HG03039 (cell line): ENCODE results near the gene ITLN2.
"Not testable (repeated sequence)": the region's sequence is repeated elsewhere in the genome, so short reads cannot be mapped to it uniquely, and the experiment has no call there.

Source experiments
- ATAC-seq: cut with Tn5 transposase; IDR thresholded peaks from one replicate; pipeline ENCODE4 v1.9.1; 2021; ENCODE audit warnings: mild to moderate bottlenecking, moderate library complexity; ENCODE audit not compliant: unreplicated experiment

Gene ITLN2

GRCh38 chr1:160910170-160910750, 44.3 kb downstream of the ITLN2 start:
- no peak for ATAC-seq

DNA sequence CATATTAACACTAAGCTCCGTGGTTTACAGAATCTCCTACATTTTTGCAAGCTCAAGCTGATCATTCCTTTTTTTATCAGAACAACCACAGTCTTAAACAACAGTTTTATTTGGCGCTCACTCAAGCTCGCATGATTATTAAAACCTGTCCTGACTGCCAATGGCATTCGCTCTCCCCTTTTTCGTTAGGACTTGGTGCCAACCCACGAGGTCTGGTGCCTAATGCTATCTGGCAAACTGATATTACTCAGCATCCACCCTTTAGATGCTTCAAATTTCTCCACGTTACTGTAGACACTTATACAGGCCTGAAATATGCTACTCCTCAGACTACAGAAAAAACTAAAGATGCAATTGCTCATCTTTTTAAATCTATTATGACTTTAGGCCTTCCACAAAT, 46.6 kb downstream of the ITLN2 start:
- ATAC-seq, result no peak

DNA sequence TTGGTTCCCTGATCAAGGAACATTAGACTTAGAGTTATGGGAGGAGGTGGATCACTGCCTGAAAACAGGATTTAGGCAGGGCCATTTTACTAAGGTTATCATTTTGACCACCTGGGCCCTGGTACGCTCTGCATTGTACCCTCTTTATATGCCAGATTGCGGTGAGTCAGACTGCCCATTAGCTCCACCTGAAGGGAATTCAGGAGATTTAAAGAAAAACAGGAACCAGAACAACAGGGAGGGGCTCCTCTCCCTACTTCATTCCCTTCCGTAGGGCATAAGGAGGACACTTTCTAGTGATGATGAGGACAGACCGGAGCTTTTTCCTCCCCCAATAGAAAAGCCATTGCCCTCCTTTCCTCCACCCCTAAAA, 49.0 kb downstream of the ITLN2 start:
- ATAC-seq, result no peak

DNA sequence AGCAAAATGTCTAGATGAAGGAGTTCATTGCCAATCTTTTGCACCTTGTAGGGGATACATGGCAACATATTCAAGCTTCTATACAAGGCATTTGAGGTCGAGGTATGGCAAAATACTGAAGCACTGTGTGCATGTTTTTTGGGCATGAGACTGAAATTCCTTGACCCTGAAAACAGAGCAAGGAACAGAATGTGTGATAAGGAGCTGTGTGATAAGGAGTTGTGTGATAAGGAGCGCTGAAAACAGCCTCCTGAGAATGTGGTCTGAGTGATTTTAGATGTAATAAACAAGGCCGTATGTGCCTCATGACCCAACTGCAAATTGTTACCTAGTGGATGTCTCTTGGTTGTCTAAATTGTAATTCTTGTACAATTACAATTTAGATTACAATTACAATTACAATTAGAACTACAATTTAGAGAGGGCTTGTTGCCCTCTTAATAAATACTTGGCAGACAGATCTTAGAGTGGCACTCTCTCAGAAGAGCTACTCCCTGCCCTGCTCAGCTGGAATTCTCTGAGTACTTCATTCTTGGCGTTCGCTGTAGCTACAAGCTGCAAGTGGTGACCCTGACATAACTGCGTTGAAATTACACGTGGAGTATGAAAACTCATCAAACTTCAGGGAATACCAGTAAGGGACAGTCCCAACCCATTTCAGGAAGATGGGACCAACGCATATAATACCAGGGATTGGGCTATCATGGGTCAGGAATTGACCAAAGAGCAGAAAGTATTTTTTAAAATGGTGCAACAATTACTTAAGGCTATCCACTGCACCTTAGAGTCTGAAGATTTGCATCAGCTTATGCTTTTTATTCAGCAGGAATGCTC, 49.6 kb downstream of the ITLN2 start:
- no peak for ATAC-seq

DNA sequence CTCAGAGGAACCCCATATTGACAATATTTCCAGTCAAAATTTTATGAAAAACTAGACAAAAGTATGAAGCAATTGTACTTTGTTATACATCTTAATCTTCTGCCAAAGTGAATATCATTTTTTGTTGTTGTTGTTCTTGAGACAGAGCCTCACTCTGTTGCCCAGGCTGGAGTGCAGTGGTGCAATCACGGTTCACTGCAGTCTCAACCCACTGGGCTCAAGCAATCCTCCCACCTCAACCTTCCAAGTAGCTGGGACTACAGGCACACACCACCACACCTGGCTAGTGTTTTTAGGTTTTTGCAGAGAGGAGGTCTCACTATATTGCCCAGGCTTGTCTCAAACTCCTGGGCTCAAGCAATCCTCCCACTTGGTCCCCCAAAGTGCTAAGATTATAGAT, 52.4 kb downstream of the ITLN2 start:
- ATAC-seq, result not testable (repeated sequence)

GRCh38 chr1:160901768-160902167, 52.8 kb downstream of the ITLN2 start:
- ATAC-seq, result no peak

DNA sequence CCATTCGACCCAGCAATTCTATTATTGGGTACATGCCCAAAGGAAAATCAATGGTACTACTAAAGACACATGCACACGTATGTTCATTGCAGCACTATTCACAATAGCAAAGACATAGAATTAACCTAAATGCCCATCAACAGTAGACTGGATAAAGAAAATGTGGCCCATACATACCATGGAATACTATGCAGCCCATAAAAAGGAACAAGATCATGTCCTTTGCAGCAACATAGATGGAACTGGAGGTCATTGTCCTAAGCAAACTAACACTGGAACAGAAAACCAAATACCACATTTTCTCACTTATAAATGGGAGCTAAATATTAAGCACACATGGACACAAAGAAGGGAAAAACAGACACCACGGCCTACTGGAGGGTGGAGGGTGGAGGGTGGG, 53.9 kb downstream of the ITLN2 start:
- not testable (repeated sequence) for ATAC-seq
